GM13976 (cell line): ENCODE data around the gene SIRPG.
"Not testable (repeated sequence)": the region's sequence is repeated elsewhere in the genome, so short reads cannot be mapped to it uniquely, and the experiment has no call there.

Experiments used
- DNase-seq: peaks from one replicate; pipeline ENCODE4 v3.0.0; 2012; ENCODE audit warnings: low spot score
- CTCF ChIP-seq: IDR thresholded peaks from 2 replicates; pipeline ENCODE4 v1.5.1; 2012; ENCODE audit warnings: borderline replicate concordance, mild to moderate bottlenecking; ENCODE audit not compliant: insufficient read depth; ENCODE audit errors: extremely low read depth, missing control alignments, control extremely low read depth
- in situ Hi-C: fragments of 300-500 bp; cut with MboI; formaldehyde crosslinking; loops from one replicate; pipeline ENCODE4 v1.12.0; 2022; ENCODE audit warnings: low sequenced_read_pairs, mixed read lengths, inconsistent platforms; ENCODE audit not compliant: unreplicated experiment

The SIRPG gene

DNA sequence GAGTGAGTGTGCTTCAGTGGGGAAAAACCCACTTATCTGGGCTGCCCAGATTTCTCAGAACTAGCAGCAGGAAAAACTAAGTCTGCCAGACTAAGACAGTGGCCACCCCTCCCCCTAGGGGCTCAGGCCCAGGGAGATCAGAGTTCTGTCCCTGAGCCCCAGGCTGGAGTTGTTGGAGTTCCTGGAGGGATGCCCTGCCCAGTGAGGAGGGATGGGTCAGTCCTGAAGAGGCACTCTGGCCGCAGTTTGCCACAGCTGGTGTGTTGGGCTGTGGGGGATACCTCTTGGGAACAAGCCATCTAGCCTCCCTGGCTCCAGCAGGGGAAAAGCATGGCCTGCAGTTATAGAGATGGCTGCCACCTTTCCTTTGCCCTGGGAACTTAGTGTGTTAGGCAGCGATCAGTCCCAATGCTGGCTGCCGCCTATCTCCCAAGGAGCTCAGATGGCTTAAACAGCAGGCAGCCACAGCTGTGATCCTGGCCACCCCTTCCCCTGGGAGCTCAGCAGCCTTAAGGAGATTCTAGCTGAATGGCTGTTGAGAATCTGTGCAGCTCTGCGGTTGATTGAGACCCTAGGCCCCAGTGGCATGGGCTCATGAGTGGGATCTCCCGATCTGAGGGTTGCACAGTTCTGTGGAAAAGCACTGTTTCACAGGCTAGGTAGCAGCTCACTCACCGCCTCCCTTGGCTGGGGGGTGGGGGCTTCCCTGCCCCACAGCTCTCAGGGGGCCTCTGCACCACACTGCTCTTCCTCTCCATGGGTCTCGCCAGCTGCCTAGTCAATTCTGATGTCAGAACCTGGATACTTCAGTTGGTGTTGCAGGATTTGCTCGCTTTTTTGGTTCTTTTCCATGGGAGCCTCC, 13.2 kb downstream of the SIRPG start:
- TF ChIP-seq CTCF: no peak
- in situ Hi-C loops: no loop called here
- DNase-seq: no peak

- in situ Hi-C loops: not testable (repeated sequence)
These were observed 18.9 kb downstream of the SIRPG start for GRCh38 chr20:1638643-1639042.

GRCh38 chr20:1637755-1638154, 19.8 kb downstream of the SIRPG start:
- in situ Hi-C loops: no loop called here
- no peak for TF ChIP-seq CTCF
- no peak for DNase-seq

More at GRCh38 chr20:1638643-1639042, 18.9 kb downstream of the SIRPG start:
- not testable (repeated sequence) for DNase-seq

GRCh38 chr20:1637226-1637625, 20.4 kb downstream of the SIRPG start:
- in situ Hi-C loops: no loop called here
- DNase-seq: no peak
- TF ChIP-seq CTCF: no peak

DNA sequence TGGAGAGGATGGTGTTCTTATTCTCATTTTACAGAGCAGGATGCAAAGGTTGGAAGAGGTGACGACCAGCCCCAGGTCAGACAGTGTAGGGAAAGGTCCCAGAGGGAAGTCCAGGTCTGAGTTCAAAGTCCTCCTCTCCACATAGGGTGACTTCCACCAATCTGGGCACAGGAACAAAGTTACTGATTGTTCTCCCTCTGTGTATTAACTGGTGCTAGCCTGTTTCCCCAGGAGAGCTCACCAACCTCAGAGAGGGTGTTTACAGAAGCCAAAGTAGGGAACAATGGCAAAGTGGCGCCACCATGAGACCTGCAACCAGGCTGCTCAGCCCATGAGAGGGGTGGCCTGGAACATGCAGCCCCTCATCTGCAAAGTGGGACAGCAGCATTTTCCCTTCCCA, 21.0 kb downstream of the SIRPG start:
- no peak for TF ChIP-seq CTCF
- no peak for DNase-seq
- in situ Hi-C loops: no loop called here

DNA sequence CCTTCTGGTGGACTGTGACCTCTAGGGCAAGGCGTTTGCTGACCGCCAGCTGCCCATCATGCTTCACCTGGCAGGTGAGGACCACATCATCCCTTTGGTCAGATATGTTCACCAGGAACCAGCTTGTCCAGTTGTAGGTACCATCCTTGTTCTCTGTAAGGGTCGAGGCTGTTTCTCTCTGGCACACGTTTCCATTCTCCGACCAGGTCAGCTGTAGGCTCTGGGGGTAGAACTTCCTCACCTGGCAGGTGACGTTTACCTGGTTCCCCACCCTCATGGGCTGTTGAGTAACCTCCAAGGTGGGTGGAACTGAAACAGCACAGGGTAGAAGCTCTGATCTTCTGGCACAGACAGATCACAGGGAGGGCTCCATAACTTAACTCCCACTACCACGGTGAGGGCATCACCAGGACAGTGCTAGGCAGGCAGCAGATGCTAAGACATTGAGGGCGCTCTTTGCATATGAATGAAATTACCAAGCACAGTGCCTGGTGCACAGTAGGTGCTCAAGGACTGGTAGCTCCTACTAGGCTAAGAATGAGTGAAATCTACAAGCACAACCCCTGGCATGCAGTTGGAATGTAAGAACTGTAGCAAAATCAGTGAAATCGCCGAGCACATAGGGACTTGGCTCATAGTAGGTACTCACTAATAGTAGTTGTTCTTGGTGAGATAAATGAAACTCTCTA, 22.1 kb downstream of the SIRPG start:
- no peak for TF ChIP-seq CTCF
- no peak for DNase-seq
- in situ Hi-C loops: no loop called here

DNA sequence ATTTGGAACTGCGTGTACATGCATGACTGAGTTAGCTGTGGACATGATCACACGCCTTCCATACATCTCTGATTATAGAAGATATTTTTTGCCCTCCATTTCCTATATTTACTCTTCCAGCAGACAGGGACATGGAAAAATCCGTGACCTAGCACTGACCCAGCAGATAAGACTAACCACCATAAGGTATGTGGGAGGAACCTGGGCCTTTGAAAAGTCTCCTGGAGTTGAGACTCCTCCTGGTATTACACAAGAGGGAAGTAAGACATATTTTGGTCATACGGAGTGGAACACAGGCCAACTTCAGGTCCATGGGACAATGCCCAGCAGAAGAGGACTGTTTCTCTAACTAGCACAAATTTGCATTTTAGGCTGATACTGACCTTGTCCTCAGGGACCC, 24.0 kb downstream of the SIRPG start:
- no peak for TF ChIP-seq CTCF
- DNase-seq: no peak
- in situ Hi-C loops: no loop called here
